H9 (cell line): ENCODE results near the gene TMEM117. TPM values are rescaled to one million over a fixed set of nuclear protein-coding genes. Genes with fewer than 3 reads are reported as not detected.

ENCODE experiments used
- DNase-seq: peaks from one replicate; pipeline ENCODE4 v3.0.0-alpha.2; 2017
- H2AFZ ChIP-seq: one replicate; pipeline ENCODE4 v1.6.1; 2013; ENCODE audit warnings: mild to moderate bottlenecking, low read length, control low read depth, moderate library complexity
- H2AK5ac ChIP-seq: 2 replicates; pipeline ENCODE4 v1.6.1; 2013; ENCODE audit warnings: low read length, control low read depth, mixed read lengths; ENCODE audit not compliant: insufficient read length
- H2BK120ac ChIP-seq: one replicate; pipeline ENCODE4 v1.6.1; 2013; ENCODE audit warnings: low read depth, mild to moderate bottlenecking, low read length, control low read depth, inconsistent platforms; ENCODE audit not compliant: poor library complexity, severe bottlenecking
- H2BK12ac ChIP-seq: 2 replicates; pipeline ENCODE4 v1.6.1; 2013; ENCODE audit warnings: low read length, control low read depth, mixed read lengths, low read depth; ENCODE audit not compliant: insufficient read length
- H2BK15ac ChIP-seq: 2 replicates; pipeline ENCODE4 v1.6.1; 2013; ENCODE audit warnings: low read depth, low read length, control low read depth
- H2BK20ac ChIP-seq: one replicate; pipeline ENCODE4 v1.6.1; 2013; ENCODE audit warnings: low read depth, mild to moderate bottlenecking, low read length, control low read depth, inconsistent platforms; ENCODE audit not compliant: poor library complexity, severe bottlenecking
- H2BK5ac ChIP-seq: 2 replicates; pipeline ENCODE4 v1.6.1; 2013; ENCODE audit warnings: low read length, control low read depth, mixed read lengths; ENCODE audit not compliant: insufficient read length
- H3K14ac ChIP-seq: 2 replicates; pipeline ENCODE4 v1.6.1; 2013; ENCODE audit warnings: low read length, control low read depth; ENCODE audit not compliant: insufficient read depth
- H3K18ac ChIP-seq: 2 replicates; pipeline ENCODE4 v1.6.1; 2013; ENCODE audit warnings: low read depth, mild to moderate bottlenecking, mixed read lengths, low read length, control low read depth; ENCODE audit not compliant: insufficient read length
- H3K23ac ChIP-seq: 2 replicates; pipeline ENCODE4 v1.6.1; 2013; ENCODE audit warnings: low read length, control low read depth, mixed read lengths, low read depth; ENCODE audit not compliant: insufficient read length
- H3K23me2 ChIP-seq: 2 replicates; pipeline ENCODE4 v1.6.1; 2013; ENCODE audit warnings: low read depth, mild to moderate bottlenecking, mixed read lengths, low read length, control low read depth; ENCODE audit not compliant: insufficient read length, poor library complexity, severe bottlenecking
- H3K27ac ChIP-seq: 2 replicates; pipeline ENCODE4 v1.5.1; 2013; ENCODE audit warnings: low read length, control low read depth, mixed read lengths, low read depth; ENCODE audit not compliant: insufficient read length
- H3K27me3 ChIP-seq: 2 replicates; pipeline ENCODE4 v1.6.1; 2013; ENCODE audit warnings: low read length, control low read depth, inconsistent platforms; ENCODE audit not compliant: insufficient read depth
- H3K4ac ChIP-seq: 2 replicates; pipeline ENCODE4 v1.6.1; 2013; ENCODE audit warnings: low read depth, mild to moderate bottlenecking, control low read depth, inconsistent platforms, low read length, moderate library complexity
- H3K4me1 ChIP-seq: 2 replicates; pipeline ENCODE4 v1.6.1; 2013; ENCODE audit warnings: low read length, control low read depth, inconsistent platforms; ENCODE audit not compliant: insufficient read depth
- H3K4me2 ChIP-seq: 2 replicates; pipeline ENCODE4 v1.6.1; 2013; ENCODE audit warnings: low read length, control low read depth, mixed read lengths; ENCODE audit not compliant: insufficient read length, insufficient read depth
- H3K56ac ChIP-seq: 2 replicates; pipeline ENCODE4 v1.6.1; 2013; ENCODE audit warnings: low read depth, mild to moderate bottlenecking, mixed read lengths, low read length, control low read depth; ENCODE audit not compliant: insufficient read length
- H3K79me1 ChIP-seq: 2 replicates; pipeline ENCODE4 v1.6.1; 2013; ENCODE audit warnings: low read depth, mild to moderate bottlenecking, moderate library complexity, low read length, control low read depth, inconsistent platforms; ENCODE audit not compliant: insufficient read depth, poor library complexity, severe bottlenecking
- H3K79me2 ChIP-seq: 2 replicates; pipeline ENCODE4 v1.6.1; 2013; ENCODE audit warnings: low read length, control low read depth, inconsistent platforms; ENCODE audit not compliant: insufficient read depth
- H3K9ac ChIP-seq: 2 replicates; pipeline ENCODE4 v1.6.1; 2013; ENCODE audit warnings: low read length, control low read depth, mixed read lengths; ENCODE audit not compliant: insufficient read length; ENCODE audit errors: extremely low read depth
- H3K9me3 ChIP-seq: one replicate; pipeline ENCODE4 v1.6.1; 2013; ENCODE audit warnings: low read depth, low read length, inconsistent platforms; ENCODE audit not compliant: control insufficient read depth
- H3T11ph ChIP-seq: one replicate; pipeline ENCODE4 v1.6.1; 2013; ENCODE audit warnings: mild to moderate bottlenecking, low read length, control low read depth, inconsistent platforms
- H4K20me1 ChIP-seq: one replicate; pipeline ENCODE4 v1.6.1; 2013; ENCODE audit not compliant: control insufficient read depth, insufficient read length, insufficient read depth
- H4K5ac ChIP-seq: 2 replicates; pipeline ENCODE4 v1.6.1; 2013; ENCODE audit warnings: low read depth, mild to moderate bottlenecking, mixed read lengths, low read length, control low read depth; ENCODE audit not compliant: insufficient read length
- H4K8ac ChIP-seq: replicated peaks from 2 replicates; pipeline ENCODE4 v1.6.1; 2013; ENCODE audit warnings: low read length, control low read depth, mixed read lengths, low read depth; ENCODE audit not compliant: insufficient read length
- H4K91ac ChIP-seq: 2 replicates; pipeline ENCODE4 v1.6.1; 2013; ENCODE audit warnings: low read depth, mild to moderate bottlenecking, moderate library complexity, mixed read lengths, low read length, control low read depth; ENCODE audit not compliant: insufficient read length
- H3K27ac Mint-ChIP-seq, 3 experiments: 2 replicates in 2 of 3; 3 replicates in 1 of 3; pipeline ENCODE4 v1.8.0; 2020 to 2021; ENCODE audit warnings: mixed read lengths in 3 of 3, mild to moderate bottlenecking in 1 of 3, moderate library complexity in 1 of 3
- H3K27me3 Mint-ChIP-seq: 2 replicates; pipeline ENCODE4 v1.8.0; 2021; ENCODE audit warnings: low read depth, mild to moderate bottlenecking, moderate library complexity, mixed read lengths
- H3K36me3 Mint-ChIP-seq, 3 experiments: 2 replicates in 2 of 3; 3 replicates in 1 of 3; pipeline ENCODE4 v1.8.0; 2020 to 2021; ENCODE audit warnings: low read depth in 3 of 3, mixed read lengths in 3 of 3; ENCODE audit not compliant: insufficient read depth in 1 of 3
- H3K4me1 Mint-ChIP-seq, 2 experiments: 2 replicates each; pipeline ENCODE4 v1.8.0; 2020; ENCODE audit warnings: mixed read lengths in 2 of 2
- H3K4me3 Mint-ChIP-seq, 2 experiments: 2 replicates in 1 of 2; 3 replicates in 1 of 2; pipeline ENCODE4 v1.8.0; 2020 to 2021; ENCODE audit warnings: mild to moderate bottlenecking in 2 of 2, mixed read lengths in 2 of 2, moderate library complexity in 1 of 2
- H3K9me3 Mint-ChIP-seq, 2 experiments: 2 replicates in 1 of 2; 3 replicates in 1 of 2; pipeline ENCODE4 v1.8.0; 2020; ENCODE audit warnings: mild to moderate bottlenecking in 2 of 2, mixed read lengths in 2 of 2, moderate library complexity in 1 of 2
- CTCF ChIP-seq: fragments of 200-600 bp; sonication (generic); conservative IDR thresholded peaks from 3 replicates; pipeline ENCODE4 v1.8.0; 2021; ENCODE audit warnings: antibody characterized with exemption, mild to moderate bottlenecking
- WGBS: extraction: QIAGEN DNeasy Blood & Tissue Kit; methylation state at CpG from one replicate; pipeline ENCODE4 v1.1.7; 2013; ENCODE audit warnings: missing lambda C conversion rate, low lambda C conversion rate, mixed read lengths; ENCODE audit not compliant: insufficient read length; ENCODE audit errors: extremely low coverage; 5-methylcytosine and 5-hydroxymethylcytosine counted together
- total RNA-seq: library from RNA; stranded (reverse); gene quantifications from 2 replicates; pipeline ENCODE4 v1.2.1, GENCODE V29; 2021

The TMEM117 gene
- total RNA-seq, 1 experiment from 2014 or later = 1.7 TPM

- Histone ChIP-seq H2BK120ac (no peak overlapping the region), H3T11ph (no peak overlapping the region), H3K4me1 (no peaks in the 10 kb centered on the region; the same call in 1 of the 2 replicates), H3K56ac (no peak overlapping the region), H3K27me3 (no peaks in the 10 kb centered on the region), H2BK20ac (no peak overlapping the region), H3K79me1 (no peaks in the 10 kb centered on the region), H4K8ac (no peak overlapping the region), H2BK15ac (no peak overlapping the region), H3K79me2 (no peaks in the 10 kb centered on the region), H4K20me1 (no peaks in the 10 kb centered on the region), H4K5ac (no peak overlapping the region), H3K23ac (no peak overlapping the region), H3K23me2 (no peaks in the 10 kb centered on the region), H2AK5ac (no peak overlapping the region), H3K4ac (no peak overlapping the region), H3K14ac (no peak overlapping the region), H3K9ac (no peak overlapping the region), H3K27ac (no peak overlapping the region), H3K9me3 (no peaks in the 10 kb centered on the region), H3K18ac (no peak overlapping the region), H2AFZ (no peak overlapping the region), H2BK12ac (no peak overlapping the region), H3K4me2 (no peak overlapping the region), H2BK5ac (no peak overlapping the region), H4K91ac (no peak overlapping the region)
- H3K27me3 Mint-ChIP-seq = no peaks in the 10 kb centered on the region
- peaks cover 8 to 9% of the 10 kb centered on the region in 2 experiments; a peak in 4 of 5 replicates for H3K9me3 Mint-ChIP-seq
- TF ChIP-seq CTCF = no peak
- no peaks in the 10 kb centered on the region for H3K36me3 Mint-ChIP-seq
- H3K27ac Mint-ChIP-seq = no peak overlapping the region
- DNase-seq = no peak
- peaks cover 17 to 19% of the 10 kb centered on the region in 2 experiments for H3K4me1 Mint-ChIP-seq
- H3K4me3 Mint-ChIP-seq = no peak overlapping the region
- no CpG with 5 or more reads among the region's 1 CpG for WGBS
Measured at GRCh38 chr12:43895580-43896206, 59.8 kb downstream of the TMEM117 start.
